Measurements from ENCODE around the gene CPM. TPM values are rescaled to one million over a fixed set of nuclear protein-coding genes. Genes with fewer than 3 reads are reported as not detected.
"Not testable (repeated sequence)": the region's sequence is repeated elsewhere in the genome, so short reads cannot be mapped to it uniquely, and the experiment has no call there.

Gene CPM
- total RNA-seq, 1 donor from 2014 or later = 2.2 TPM

- DNase-seq = no peak
These were observed 128.0 kb downstream of the CPM start for GRCh38 chr12:68804657-68805591.

- no peak for DNase-seq
These were observed 128.9 kb downstream of the CPM start for GRCh38 chr12:68803948-68804656.

- DNase-seq = not testable (repeated sequence)
These were observed 129.9 kb downstream of the CPM start for GRCh38 chr12:68802911-68803651.

- not testable (repeated sequence) for DNase-seq
These were observed 130.6 kb downstream of the CPM start for GRCh38 chr12:68802372-68802745.

Other genes starting within 250 kb of the CPM start
- 56.5 and 75.8 TPM in 2 replicates for gene NUP107, start 246.2 kb downstream of the CPM start, total RNA-seq
- gene SLC35E3, start 187.0 kb downstream of the CPM start, total RNA-seq = 4.6 and 14.0 TPM in 2 replicates
- 201 and 318 TPM in 2 replicates for gene MDM2, start 125.0 kb downstream of the CPM start, total RNA-seq